ENCODE data around the gene CLCN7.

The CLCN7 gene

DNA sequence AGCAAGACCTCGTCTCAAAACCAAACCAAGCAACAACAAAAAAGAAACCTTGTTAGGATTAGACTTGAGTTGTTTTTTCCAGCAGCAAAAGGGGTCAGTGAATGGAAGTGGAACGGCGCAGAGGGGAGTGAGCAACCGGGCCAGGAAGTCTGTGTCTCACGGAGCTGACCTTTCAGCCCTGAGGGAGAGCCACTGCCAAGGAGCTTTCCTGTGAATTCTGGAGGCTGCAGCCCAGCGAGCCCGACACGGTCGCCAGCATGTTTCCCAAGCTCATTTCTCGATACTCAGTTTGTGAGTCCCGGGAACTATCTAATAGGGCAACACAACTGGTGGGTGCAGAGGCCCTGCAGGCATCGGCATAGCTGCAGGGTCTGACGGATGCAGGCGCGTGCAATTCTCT, 37.9 kb upstream of the CLCN7 start:
- TF ChIP-seq, protein P1, sequence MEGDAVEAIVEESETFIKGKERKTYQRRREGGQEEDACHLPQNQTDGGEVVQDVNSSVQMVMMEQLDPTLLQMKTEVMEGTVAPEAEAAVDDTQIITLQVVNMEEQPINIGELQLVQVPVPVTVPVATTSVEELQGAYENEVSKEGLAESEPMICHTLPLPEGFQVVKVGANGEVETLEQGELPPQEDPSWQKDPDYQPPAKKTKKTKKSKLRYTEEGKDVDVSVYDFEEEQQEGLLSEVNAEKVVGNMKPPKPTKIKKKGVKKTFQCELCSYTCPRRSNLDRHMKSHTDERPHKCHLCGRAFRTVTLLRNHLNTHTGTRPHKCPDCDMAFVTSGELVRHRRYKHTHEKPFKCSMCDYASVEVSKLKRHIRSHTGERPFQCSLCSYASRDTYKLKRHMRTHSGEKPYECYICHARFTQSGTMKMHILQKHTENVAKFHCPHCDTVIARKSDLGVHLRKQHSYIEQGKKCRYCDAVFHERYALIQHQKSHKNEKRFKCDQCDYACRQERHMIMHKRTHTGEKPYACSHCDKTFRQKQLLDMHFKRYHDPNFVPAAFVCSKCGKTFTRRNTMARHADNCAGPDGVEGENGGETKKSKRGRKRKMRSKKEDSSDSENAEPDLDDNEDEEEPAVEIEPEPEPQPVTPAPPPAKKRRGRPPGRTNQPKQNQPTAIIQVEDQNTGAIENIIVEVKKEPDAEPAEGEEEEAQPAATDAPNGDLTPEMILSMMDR (IDR thresholded peaks at IDR 0.05; ENCODE audit: low read depth, low read length) = no peak
- no peak overlapping the region for H3K4me3 ChIP-seq (ENCODE audit: low read depth, low read length)

DNA sequence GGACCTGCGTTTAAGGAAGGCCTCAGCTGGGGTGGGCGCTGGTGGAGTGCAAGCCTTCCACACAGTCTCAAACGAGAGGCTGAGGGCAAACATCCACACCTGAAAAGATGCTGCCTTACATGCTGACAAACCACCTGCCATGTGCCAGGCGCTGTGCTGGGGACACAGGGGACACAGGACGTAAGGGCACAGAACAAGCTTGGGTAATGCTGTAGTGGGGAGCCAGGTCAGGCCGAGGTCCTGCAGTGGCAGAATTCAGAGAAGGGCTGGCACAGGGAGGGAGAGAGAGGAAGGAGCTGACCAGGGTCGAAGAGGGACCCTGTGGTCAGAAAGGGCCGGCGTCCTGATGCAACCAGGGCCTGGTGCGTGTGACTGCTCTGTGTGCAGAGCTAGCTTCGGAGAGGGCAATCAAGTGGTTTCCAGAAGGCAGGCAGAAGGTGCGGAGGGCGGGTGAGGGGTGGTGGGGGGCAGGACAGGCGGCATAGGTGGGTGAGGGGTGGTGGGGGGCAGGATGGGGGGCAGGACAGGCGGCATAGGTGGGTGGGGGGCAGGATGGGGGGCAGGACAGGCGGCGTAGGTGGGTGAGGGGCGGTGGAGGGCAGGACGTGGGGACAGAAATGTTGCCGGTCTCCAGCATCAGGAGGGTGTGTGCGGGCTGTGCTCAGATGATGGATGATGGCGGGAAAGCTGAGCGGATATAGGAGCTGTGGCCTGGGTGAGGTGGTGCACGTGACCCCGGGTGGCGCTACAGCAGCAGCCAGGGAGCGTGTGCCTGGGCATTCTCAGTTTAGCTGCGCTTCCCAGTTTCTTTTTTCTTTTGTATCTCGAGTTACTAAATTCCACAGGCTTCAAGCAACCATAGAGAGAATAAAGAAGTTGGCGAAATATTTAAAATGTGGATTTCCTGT, 37.1 kb upstream of the CLCN7 start:
- no peak overlapping the region for H3K4me3 ChIP-seq (ENCODE audit: low read depth, low read length)

DNA sequence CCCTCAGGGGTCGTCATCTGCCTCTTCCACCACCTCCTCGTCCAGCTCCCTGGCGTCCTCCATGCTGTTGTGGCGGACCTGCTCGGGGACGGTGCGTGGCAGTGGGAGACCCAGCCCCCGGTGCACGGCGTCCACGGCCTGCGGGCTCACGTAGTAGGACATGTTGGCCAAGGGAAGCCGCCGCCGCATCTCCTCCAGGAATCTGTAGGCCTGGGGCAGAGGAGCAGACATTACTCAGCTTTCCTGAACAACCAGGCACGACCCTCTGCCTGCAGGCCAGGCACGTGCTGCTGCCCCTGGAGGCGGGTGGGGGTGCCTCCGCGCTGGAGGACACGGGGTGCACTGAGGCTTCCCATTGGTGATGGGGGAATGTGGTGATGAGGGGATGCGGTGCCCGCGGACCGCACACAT, 36.1 kb upstream of the CLCN7 start:
- TF ChIP-seq, protein P1 (IDR thresholded peaks at IDR 0.05; ENCODE audit: low read depth, low read length) = no peak
- H3K4me3 ChIP-seq (ENCODE audit: low read depth, low read length) = no peak overlapping the region

More for the DNA sequence above, 37.1 kb upstream of the CLCN7 start:
- TF ChIP-seq, protein P1 (IDR thresholded peaks at IDR 0.05; ENCODE audit: low read depth, low read length) = no peak

GRCh38 chr16:1510272-1510671, 35.4 kb upstream of the CLCN7 start:
- TF ChIP-seq, protein P1 (IDR thresholded peaks at IDR 0.05; ENCODE audit: low read depth, low read length) = no peak
- no peak overlapping the region for H3K4me3 ChIP-seq (ENCODE audit: low read depth, low read length)

DNA sequence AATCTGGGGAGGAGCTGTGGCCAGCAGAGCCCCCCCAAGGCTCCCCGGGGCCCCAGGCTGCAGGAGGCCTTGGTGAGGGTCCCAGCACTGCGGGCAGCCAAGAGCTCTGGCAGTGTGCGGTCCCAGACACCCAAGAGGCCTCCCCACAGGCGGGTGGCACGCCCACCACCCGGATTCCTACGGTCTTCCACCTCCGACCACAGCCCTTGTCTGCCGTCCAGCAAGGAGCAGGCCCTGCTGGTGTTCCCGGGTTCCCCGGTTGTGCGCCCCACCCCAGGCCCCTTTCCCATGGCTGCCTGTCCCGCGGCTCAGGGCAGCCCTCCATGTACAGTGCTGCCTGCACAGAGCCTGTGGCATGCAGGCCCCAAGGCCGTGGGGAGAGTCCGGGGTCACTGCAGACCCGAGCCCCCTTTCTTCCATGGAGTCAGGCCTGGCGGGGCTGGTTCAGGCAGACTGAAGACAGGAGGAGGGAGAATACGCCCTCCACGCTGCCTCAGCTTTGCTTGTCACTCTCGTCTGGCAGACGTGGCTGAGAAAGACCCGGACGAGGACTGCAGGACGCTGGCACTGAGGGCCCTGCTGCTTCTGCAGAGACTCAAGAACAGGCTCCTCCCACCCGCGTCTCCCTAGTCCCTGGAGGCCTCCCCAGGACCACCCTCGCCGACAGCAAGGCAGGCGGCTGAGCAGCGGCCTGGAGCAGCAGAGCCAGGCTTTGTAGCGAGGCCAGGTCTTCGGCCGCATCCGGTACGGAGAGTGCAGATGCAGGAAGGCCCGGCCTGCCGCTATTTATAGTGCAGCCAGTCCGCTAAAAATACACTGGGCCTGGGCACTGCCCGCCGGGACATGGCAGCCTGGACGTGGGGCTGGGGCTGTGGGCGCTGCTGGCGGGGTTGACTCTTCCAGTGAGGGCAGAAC, 34.7 kb upstream of the CLCN7 start:
- H3K4me3 ChIP-seq (ENCODE audit: low read depth, low read length) = no peak overlapping the region
- TF ChIP-seq, protein P1 (IDR thresholded peaks at IDR 0.05; ENCODE audit: low read depth, low read length) = no peak

DNA sequence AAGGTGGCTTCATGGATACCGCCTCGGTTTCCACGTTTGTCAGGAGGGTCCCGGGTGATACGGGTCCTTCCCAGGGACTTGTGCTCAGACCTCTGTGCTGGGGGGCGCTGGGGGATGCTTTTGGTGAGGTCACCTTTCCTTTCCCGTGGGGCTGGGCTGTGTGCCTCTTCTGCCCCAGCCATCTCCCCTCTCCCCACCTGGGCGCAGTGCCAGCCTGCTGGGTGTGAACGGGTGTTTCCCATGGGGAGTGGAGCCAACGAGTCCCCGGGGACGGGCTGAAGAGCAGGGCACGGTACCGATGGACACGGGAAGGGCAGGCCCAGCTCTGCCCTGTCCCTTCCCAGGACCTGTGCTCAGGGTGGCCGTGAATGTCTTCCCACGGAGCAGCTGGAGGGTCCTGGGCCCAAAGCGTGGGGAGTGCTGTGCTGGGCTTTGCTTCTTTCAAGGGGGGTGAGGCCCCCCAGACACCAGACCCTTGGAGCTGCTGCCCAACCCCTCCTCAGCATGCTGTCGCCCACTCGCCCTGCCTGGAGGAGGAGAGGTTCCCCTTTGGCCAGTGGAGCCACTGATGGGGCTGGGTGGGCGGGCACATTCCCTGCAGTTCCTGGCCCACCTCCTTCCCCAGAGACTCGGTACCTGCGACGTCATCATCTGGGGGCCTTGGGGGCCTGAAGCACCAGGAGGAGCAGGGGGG, 33.8 kb upstream of the CLCN7 start:
- TF ChIP-seq, protein P1 (IDR thresholded peaks at IDR 0.05; ENCODE audit: low read depth, low read length) = no peak
- H3K4me3 ChIP-seq (ENCODE audit: low read depth, low read length) = no peak overlapping the region

Measured in WI38 (cell line).